ENCODE measurements around the gene CREG1. TPM values are rescaled to one million over a fixed set of nuclear protein-coding genes. Genes with fewer than 3 reads are reported as not detected.
"Not testable (repeated sequence)": the region's sequence is repeated elsewhere in the genome, so short reads cannot be mapped to it uniquely, and the experiment has no call there.

CREG1 gene
- polyA plus RNA-seq, 1 donor, result 19.7 TPM

DNA sequence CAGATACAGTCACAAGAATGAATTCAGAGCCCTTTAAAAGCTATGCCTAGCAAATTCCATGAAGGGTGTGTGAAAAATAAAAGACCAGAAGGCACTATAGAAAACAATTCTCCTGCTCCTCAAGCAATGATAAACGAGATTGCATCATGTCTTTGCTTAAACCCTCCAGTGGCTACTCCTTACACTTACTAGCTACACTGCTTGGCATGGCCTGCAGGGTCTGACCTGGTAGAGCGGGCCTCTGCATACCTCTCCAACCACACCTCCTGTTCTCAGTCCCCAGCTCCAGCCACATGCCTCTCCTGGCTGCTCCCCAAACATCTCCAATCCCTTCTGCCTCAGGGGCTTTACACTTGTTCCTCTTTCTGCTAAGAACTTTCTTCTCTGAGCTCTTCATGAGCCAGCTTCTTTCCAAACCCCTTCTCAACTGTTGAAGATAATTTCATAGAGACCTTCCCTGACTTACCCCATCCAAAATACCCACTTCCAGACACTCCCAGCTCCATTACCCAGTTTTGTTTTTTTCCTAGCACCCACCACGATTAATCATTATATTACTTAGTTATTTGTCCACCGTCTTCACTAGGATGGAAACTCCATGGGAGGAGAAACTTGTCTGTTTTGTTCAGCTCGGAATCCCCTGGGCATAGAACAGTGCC lies 11.2 kb upstream of the CREG1 start:
- no peak for DNase-seq (ENCODE audit: low read depth)

DNA sequence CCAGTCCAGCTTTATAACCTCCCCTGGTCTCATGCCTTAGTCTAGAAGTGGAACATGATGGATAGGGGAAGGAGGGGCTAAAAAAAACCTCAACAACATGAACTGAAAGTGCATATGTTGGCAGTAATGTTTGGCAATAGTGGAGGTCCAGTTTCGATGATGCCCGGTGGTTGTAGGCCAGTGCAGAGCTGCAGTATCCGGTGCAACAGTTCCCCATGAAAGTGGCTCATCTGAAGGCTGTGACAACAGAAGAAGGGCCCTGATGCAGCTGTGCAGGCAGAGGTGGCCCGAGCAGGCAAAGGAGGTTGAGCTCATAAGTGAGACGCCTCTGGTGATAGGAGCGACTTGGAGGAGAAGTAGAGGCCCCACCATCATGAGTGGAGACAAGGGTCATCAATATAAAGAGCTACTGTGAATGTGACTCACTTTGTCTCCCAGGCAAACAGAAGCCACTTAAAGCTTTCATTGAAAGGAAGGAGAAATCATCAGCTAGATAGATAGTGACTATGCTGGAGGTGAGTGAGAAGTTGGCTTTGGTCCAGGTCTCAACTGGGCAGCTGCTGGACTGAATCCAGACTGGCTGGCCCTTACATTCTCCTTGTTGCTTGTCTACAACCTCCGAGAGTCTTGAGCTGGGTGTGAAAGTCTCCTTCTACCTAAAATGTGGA lies 10.2 kb upstream of the CREG1 start:
- DNase-seq (ENCODE audit: low read depth), result peak; percentile 16

DNA sequence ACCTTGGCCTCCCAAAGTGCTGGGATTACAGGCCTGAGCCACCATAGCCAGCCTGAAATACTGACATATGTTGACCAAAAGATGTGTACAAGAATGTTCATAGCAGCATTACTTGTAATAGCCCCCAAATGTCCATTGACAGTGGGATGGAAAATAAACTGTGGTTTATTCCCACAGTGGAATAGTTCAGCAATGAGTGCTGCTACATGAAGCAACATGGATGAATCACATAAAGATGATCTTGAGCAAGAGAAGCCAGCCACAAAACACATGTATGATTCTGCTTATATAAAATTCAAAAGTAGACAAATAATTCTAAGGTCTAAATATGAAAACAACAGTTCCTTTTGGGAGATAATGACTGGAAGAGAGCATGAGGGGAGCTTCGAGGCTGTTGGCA lies 9.1 kb upstream of the CREG1 start:
- no peak for DNase-seq (ENCODE audit: low read depth)

DNA sequence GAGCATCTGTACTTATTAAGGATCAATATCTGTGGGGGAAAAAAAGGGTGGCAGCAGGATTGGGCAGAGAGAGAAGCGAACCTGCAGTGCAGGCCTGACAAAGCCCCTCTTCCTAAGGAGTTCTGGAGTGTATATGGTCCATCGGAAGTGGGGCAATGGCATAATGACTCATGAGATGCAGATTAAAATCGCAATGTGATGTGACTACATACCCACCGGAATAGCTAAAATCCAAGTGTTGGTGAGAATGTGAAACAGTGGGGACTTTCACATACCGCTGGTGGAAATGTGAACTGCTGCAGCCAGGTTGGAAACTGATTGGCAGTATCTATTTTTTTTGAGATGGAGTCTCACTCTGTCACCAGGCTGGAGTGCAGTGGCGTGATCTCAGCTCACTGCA lies 8.2 kb upstream of the CREG1 start:
- DNase-seq (ENCODE audit: low read depth), result no peak

DNA sequence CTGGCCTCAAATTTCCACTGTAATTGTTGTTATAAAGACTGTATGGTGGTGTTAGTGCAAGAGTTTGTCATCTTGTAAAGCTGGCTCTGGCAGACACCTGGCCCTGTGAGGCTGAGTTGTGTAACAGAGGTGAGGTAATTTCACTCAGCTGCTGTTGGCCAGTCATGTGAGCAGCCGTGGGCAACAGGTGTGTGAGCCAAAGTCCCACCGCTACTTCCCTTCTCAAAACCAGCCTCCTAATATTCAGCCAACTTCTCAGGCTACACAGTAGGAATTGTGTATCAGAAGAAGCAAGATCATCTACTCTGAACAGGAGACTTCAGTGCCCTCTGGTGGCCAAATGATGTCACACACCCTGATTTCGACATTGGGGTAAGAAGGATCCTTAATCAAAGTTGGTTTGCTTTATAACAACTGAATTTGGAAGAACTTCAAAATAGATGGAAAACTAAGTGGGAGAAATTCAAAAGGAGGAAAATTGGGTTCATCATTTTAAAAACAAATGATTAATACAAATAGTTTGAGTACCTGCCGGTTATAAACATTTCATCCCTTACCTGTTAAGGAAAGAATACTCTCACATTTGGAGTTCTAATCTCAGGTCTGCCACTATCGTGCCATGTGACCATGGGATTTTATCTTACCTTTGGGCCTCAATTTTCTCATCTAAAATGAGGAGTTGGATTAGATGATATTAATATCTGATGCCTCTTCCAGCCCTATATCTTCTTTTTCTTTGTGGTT lies 2.6 kb upstream of the CREG1 start:
- peak; percentile 41 for DNase-seq (ENCODE audit: low read depth)

DNA sequence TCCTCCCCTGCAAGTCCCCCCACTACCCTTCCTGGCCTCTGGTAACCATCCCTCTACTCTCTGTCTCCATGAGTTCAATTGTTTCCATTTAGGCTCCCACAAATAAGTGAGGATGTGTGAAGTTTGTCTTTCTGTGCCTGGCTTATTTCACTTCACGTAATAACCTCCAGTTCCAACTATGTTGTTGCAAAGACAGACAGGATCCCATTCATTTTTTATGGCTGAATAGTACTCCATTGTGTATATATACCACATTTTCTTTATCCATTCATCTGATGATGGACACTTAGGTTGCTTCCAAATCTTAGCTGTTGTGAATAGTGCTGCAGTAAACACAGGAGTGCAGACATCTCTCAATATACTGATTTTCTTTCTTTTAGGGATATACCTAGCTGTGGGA lies 1.5 kb upstream of the CREG1 start:
- not testable (repeated sequence) for DNase-seq (ENCODE audit: low read depth)

DNA sequence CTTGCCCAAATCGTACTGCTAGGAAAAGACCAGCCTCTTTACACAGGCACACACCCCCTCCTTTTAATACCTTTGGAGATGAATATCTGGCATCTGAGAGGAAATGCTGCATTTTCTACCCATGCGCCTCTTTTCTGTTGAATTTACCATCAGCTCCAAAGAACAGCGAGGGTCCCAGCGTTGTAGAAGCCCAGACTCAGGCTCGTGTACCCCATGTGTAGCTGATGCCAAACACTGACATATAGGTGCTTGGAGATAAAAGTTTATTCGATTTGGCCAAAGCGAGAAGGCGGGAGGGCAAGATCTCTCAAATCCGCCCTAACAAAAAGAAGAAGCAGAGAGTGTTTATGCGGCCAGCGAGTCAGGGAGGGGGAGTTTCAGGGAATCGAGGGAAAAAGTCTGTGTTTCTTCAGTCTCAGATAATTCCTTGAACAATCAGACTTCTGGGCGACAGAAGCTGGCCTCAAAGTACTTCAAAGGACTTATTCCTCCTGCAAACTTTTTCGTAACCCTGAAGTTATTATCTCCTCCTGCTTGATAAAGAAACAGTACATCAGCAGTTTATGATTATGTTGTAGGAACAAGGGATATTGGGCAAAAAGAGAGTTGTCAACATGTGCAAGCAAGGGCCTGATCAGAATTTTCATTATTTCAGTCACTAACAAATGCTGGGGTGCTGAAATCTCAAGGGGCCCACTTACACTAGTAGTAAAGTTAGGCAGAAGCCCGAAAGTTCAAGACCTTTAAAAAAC lies 642 bp upstream of the CREG1 start:
- no peak for DNase-seq (ENCODE audit: low read depth)

DNA sequence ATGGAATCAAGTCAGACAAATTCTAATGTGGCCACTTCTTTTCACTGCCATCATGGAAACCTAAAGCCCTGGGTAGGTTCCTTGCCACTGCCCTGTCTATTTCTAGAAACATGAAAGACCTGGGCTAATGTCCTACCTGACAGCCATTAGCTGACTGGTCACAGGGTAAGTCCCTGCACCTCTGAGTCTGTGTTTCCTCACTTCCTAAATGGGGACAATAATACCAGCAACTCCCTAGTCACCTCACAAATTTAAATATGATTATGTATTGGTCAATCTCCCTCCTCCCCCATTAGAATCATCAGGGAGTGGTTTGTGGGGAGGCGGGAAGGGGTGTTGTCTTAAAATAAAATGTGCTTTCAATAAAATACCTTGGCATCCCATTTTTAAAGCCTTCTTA lies 2.2 kb downstream of the CREG1 start:
- DNase-seq (ENCODE audit: low read depth), result no peak

DNA sequence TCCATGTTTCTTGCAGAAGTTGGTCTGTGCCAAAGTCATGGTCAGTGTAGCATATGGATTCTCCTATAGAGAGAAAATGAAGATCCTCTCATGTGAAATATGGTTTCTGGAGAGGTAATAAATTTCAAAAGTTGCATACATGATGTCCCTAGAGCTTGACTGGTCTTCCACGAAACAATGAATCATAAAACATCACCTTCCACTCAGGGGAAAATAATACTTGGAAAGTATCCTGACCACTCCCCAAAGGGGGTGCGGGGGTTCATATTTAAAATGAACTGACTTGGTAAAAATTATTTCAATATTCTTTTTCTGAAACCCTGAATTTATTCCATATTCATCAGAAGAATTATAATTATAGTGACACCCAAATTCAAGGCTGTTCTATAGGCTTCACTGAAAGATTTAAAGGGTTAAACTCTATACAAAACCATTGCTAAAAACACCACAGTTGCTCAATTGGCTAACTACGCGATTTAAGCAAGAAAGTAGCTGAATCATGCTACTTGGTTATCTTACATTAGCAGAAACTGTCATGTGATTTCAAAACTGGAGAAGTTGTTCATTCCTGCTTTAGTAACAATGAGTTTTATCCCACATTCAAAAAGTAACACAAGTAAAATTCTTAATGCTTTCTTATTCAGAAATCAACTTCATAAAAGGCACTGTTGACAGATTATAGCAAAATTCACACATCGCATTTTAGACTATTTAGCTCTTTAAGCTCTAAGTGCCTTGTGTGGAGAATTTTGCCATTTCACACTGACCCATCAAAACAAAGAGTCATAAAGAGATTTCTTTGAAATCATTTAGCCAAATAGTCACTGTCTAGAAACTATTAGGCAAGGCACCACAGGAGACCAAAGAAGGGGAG lies 5.3 kb downstream of the CREG1 start:
- DNase-seq (ENCODE audit: low read depth), result no peak

DNA sequence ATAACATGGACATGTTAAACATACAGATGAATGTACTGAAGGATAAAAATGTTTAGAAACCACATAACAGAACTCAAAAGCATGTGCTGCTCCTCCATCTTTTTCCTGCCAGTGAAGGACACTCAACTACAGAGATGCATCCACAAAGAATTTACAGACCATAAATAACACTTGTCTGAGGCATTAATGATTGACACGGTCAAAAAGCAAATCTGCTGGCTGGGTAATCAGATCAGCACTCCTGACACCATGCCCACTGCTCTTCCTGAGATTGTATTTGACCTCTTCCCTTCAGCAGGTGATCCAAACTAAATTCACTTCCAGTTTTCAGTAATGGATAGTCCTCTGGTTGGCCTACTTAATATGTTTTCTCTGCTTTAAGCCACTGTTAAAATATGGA lies 6.6 kb downstream of the CREG1 start:
- DNase-seq (ENCODE audit: low read depth), result no peak

DNA sequence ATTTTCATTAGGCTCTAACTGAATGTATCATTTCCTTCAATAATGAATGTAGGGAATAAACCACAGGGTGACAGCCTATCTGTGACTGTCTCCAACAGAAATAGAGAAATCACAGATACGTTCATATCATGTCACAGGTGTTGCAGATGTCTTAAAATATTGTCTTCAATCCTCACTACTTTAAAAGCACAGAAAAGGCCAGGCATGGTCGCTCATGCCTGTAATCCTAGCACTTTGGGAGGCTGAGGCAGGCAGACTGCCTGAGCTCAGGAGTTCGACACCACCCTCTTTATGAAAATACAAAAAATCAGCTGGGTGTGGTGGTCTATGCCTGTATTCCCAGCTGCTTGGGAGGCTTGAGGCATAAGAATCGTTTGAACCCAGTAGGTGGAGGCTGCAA lies 8.2 kb downstream of the CREG1 start:
- no peak for DNase-seq (ENCODE audit: low read depth)

DNA sequence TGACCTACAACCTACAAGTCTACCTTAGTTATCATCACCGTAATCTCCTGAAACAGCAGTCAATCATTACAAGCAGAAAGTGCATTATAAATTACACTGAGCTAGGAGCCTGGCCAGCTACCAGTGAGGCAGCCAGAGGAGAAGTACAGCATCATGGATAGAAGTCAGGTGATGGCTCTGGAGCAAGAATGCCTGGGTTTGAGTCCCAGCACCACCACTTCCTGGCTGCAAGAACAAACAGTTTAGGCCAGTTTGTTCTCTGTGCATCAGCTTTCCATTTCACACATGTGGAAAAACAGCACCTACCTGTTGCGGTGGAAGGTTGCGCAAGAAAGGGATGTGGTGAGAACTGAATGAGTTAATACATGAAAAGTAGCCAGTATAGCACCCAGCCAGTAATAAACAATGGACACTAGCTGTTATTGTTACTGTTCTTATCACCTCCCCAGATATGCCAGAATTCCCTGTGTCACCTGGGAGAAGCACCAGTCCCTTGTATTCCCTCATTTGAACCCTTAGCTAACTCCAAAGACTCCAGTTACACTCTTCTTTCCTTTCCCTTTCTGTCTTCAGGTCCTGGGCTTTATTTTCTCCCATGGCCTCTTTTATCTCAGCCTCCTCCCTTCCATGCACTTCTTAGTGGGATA lies 9.0 kb downstream of the CREG1 start:
- no peak for DNase-seq (ENCODE audit: low read depth)

DNA sequence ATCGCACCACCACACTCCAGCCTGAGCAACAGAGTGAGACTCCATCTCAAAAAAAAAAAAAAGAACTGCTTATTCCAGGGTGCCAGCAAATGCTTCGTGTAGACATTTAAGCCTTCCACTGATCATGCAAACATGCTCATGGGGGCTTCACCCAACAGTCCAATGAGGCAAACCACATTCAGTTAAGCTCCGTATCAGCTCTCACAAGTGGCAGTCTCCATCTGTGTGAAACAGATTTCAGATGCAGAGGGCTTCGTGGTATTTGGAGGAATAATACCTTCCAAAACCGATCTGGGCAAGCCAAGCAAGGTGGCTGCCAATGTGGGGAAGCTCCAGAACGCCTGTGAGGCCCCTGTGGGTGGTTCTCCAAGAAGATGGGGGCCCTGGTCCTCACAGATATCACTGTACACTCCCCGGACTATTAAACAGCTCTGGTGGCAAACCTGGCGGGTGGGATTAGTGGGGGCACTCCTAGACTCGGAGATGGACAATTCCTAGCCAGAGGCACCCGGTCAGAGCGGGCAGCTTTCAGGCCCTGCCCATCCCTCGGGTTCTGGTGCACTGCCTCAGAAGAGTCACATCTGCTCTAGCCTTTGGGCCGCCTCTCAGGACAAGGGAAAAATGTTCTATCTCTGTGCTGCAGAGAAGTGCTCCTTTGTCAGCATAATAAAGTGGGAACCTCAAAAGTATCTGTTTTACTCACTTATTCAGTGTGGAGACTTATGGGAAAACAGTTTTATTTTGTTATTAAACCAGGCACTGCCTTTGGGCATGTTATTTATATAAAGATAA lies 10.2 kb downstream of the CREG1 start:
- DNase-seq (ENCODE audit: low read depth), result no peak

DNA sequence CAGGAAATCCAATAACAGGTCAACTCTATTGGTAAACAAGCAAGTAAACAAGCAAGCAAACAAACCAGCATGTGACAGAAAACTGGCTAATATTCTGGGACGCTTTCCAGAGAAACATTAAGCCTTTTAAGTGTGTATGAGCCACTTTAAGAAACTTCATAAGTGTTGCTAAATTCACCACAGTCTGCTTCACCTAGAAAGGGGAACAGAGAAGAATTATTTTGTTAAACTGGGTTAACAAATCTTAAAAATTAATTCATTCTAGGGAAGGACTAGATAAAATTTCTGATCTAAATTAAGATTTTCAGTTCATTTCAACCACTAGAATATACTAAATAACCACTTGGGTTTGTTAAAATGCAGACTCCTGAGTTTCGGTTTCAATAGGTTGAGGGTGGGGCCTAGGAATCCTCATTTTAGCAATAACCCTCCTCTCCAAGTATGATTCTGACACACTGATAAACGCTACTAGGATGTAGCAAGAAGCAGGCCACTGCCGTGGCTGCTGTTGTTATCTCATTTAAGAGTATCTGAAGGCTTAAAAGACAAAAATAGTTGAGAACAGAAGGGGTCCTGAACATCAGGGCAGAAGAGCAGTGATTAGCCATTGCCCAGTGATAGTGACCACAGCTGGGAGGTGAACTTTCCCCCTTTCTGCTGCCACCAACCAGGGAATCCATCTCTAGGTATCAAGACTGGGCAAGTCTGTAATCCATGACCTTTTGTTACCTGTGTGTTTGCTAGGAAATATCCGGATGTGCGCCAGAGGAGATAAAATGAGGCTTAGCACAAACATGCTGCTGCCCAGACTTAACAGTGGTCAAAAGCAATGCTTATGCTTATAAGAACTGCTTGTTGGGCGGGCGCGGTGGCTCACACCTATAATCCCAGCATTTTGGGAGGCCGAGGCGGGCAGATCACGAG lies 11.2 kb downstream of the CREG1 start:
- no peak for DNase-seq (ENCODE audit: low read depth)

DNA sequence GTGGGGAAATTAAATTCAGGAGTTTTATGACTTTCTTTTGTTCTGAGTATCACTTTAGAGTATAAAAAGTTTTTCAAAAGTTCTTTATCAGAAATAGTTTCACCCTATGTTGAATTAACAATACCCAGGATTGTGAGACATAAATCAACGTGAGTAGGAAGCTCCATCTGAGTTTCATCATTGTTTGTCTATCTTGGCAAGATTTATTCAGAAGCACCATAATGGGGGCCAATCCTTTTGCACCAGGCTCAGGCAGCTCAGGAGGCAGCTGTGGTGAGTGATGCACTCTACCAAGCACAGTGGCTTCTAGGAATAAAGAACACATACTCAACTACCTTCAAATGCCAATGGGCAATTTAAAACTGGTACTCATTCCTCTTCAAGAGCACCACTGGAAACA lies 12.0 kb downstream of the CREG1 start:
- DNase-seq (ENCODE audit: low read depth), result no peak

DNA sequence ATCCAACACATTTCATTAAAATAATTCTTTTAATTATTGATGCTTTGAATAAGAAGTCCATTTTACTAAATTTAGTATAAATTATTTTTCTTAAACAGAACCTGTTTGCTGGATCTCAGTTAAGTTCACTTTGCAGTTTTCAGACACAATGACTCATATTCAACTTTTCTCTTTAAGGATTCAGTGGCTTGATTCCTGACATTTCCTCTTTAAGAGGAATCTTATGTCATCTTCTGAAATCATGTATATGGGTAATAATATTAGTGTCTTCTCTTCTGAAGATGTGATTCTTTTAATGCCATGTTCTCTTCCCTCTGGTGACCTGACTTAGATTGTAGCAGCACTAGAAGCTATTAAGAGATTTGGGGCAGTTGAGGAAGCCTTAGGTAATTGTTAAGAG lies 12.6 kb downstream of the CREG1 start:
- DNase-seq (ENCODE audit: low read depth), result no peak

DNA sequence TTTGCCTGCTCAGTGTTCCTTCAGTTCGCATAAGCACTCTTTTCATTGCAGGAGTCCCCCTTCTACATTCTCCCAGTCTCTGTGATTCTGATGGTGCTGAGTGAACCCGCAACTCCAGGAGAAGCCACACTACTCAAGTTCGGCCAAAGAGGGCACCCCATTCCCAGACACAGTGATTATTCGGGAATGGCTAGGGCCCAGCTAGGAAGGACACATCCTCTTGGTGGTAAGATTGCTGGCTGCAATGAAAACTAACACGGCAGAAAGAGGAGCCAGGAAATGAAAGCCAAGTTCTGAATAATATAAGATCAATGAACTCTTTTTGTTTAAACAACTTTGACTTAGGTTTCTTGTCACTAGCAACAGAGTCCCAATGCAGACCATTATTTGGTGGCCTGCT lies 14.9 kb downstream of the CREG1 start:
- DNase-seq (ENCODE audit: low read depth), result no peak

DNA sequence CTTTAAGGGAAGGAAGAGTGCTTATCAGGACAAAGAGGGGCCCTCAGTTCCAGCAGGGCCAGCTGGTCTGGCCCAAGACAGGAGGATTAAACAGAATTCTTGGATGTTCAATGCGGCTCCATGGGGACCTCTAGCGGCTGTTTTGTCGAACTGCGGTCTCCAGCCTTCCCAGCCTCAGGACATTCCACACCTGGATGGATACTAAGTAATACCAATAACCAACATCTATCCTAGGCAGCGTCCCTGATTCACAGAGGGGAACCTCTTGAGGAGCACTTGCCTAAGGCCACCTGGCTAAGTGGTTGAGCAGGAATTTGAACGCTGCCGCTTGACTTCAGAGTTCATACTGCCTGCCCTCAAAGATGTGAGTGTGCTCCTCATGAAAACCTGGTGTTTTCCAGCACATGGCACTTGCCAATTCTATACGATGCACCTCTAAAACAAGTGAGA lies 19.7 kb downstream of the CREG1 start:
- peak; percentile 28 for DNase-seq (ENCODE audit: low read depth)

Measured in forelimb muscle (tissue), 1 donor.